ENCODE data around the gene PRKCA. TPM values are rescaled to one million over a fixed set of nuclear protein-coding genes. Genes with fewer than 3 reads are reported as not detected.
A peak's percentile ranks its signal among the peaks of the same experiment; 100 is the strongest.

PRKCA gene
- total and polyA plus RNA-seq, 4 experiments from 2014 or later = 1.1 to 107 (median 56.1) TPM

- peak overlapping the region; percentile 79 to 92 (median 84) for H3K4me3 Mint-ChIP-seq
- intact Hi-C loops (cut with micrococcal nuclease) = loop anchor here (1.0 to 5.0 kb wide), 3 partner anchors 27 to 68 kb away; no protein-coding TSS in a partner anchor
- POLR2A ChIA-PET (ENCODE audit: partially characterized antibody) = interaction anchor here (0.6 to 3.4 kb wide), 18 partner anchors 9 to 1133 kb away, joined by 3 to 31 read pairs (median 6); partner anchors contain the start of gene PRKCA
- peak overlapping the region in 1 of 2 donors; percentile 17 for H3K4me3 ChIP-seq (ENCODE audit: low read length in 2 of 2)
- CTCF ChIA-PET (ENCODE audit: partially characterized antibody) = interaction anchor here (1.2 to 1.3 kb wide), 2 partner anchors 14 to 17 kb away, joined by 3 to 4 read pairs; no protein-coding TSS in a partner anchor
- H3K27me3 ChIP-seq (ENCODE audit: insufficient read depth, low read length) = no peaks in the 10 kb centered on the region
- H3K4me1 ChIP-seq (ENCODE audit: insufficient read depth, low read length) = peaks cover 92% of the 10 kb centered on the region
- peak; percentile 47 to 71 (median 69) for DNase-seq
- peaks cover 57 to 91% (median 70%) of the 10 kb centered on the region in 4 donors for H3K4me1 Mint-ChIP-seq
- H3K27ac ChIP-seq (ENCODE audit: low read depth, low read length) = peak overlapping the region; percentile 51
- H3K9me3 ChIP-seq (ENCODE audit: control insufficient read depth in 1 of 2, low read length in 2 of 2) = no peaks in the 10 kb centered on the region
- no peaks in the 10 kb centered on the region for H3K36me3 ChIP-seq (ENCODE audit: insufficient read depth, low read length)
- H3K27ac Mint-ChIP-seq = peak overlapping the region; percentile 86 to 97 (median 93)
- no peaks in the 10 kb centered on the region for H3K27me3 Mint-ChIP-seq
- peaks cover 0 to 4% (median 0%) of the 10 kb centered on the region in 8 donors for H3K9me3 Mint-ChIP-seq
- peaks cover 0 to 10% of the 10 kb centered on the region in 2 donors for H3K36me3 Mint-ChIP-seq
These were observed 28.8 kb downstream of the PRKCA start for GRCh38 chr17:66331038-66331816.

- POLR2A ChIA-PET (ENCODE audit: partially characterized antibody) = interaction anchor here (1.1 kb wide), 1 partner anchor 91 kb away, joined by 3 read pairs; no protein-coding TSS in a partner anchor
- Mint-ChIP-seq H3K4me1 (peaks cover 53 to 90% (median 69%) of the 10 kb centered on the region in 4 donors), H3K36me3 (peaks cover 2 to 13% of the 10 kb centered on the region in 2 donors)
These were observed 33.4 kb downstream of the PRKCA start for GRCh38 chr17:66335797-66336196.

GRCh38 chr17:66337268-66337667, 34.9 kb downstream of the PRKCA start:
- POLR2A ChIA-PET (ENCODE audit: partially characterized antibody) = no interaction called here
- H3K9me3 ChIP-seq (ENCODE audit: control insufficient read depth in 1 of 2, low read length in 2 of 2) = no peaks in the 10 kb centered on the region
- Mint-ChIP-seq H3K4me3 (peak overlapping the region in 1 of 8 donors; percentile 2), H3K27me3 (no peaks in the 10 kb centered on the region), H3K27ac (peak overlapping the region in 3 of 7 donors; percentile 22 to 63 (median 30)), H3K9me3 (no peaks in the 10 kb centered on the region), H3K36me3 (peaks cover 4 to 13% of the 10 kb centered on the region in 2 donors), H3K4me1 (peaks cover 48 to 87% (median 65%) of the 10 kb centered on the region in 4 donors)
- H3K4me3 ChIP-seq (ENCODE audit: low read length in 2 of 2) = no peak overlapping the region
- H3K36me3 ChIP-seq (ENCODE audit: insufficient read depth, low read length) = no peaks in the 10 kb centered on the region
- DNase-seq = no peak
- intact Hi-C loops (cut with micrococcal nuclease) = no loop called here
- H3K4me1 ChIP-seq (ENCODE audit: insufficient read depth, low read length) = peaks cover 70% of the 10 kb centered on the region
- CTCF ChIA-PET (ENCODE audit: partially characterized antibody) = no interaction called here
- no peaks in the 10 kb centered on the region for H3K27me3 ChIP-seq (ENCODE audit: insufficient read depth, low read length)
- H3K27ac ChIP-seq (ENCODE audit: low read depth, low read length) = no peak overlapping the region

More at GRCh38 chr17:66335797-66336196, 33.4 kb downstream of the PRKCA start:
- Histone ChIP-seq H3K4me1 (ENCODE audit: insufficient read depth, low read length) (peaks cover 80% of the 10 kb centered on the region), H3K4me3 (ENCODE audit: low read length in 2 of 2) (no peak overlapping the region), H3K27me3 (ENCODE audit: insufficient read depth, low read length) (no peaks in the 10 kb centered on the region), H3K9me3 (ENCODE audit: control insufficient read depth in 1 of 2, low read length in 2 of 2) (no peaks in the 10 kb centered on the region), H3K36me3 (ENCODE audit: insufficient read depth, low read length) (no peaks in the 10 kb centered on the region), H3K27ac (ENCODE audit: low read depth, low read length) (no peak overlapping the region)
- Mint-ChIP-seq H3K27me3 (no peaks in the 10 kb centered on the region), H3K4me3 (peak overlapping the region in 2 of 8 donors; percentile 31 to 52), H3K9me3 (no peaks in the 10 kb centered on the region), H3K27ac (peak overlapping the region; percentile 7 to 68 (median 35))
- intact Hi-C loops (cut with micrococcal nuclease) = no loop called here
- CTCF ChIA-PET (ENCODE audit: partially characterized antibody) = no interaction called here
- DNase-seq = no peak

GRCh38 chr17:66337866-66338485, 35.6 kb downstream of the PRKCA start:
- no peaks in the 10 kb centered on the region for H3K27me3 Mint-ChIP-seq
- Histone ChIP-seq H3K36me3 (ENCODE audit: insufficient read depth, low read length) (no peaks in the 10 kb centered on the region), H3K9me3 (ENCODE audit: control insufficient read depth in 1 of 2, low read length in 2 of 2) (no peaks in the 10 kb centered on the region), H3K4me3 (ENCODE audit: low read length in 2 of 2) (no peak overlapping the region), H3K27ac (ENCODE audit: low read depth, low read length) (no peak overlapping the region), H3K27me3 (ENCODE audit: insufficient read depth, low read length) (no peaks in the 10 kb centered on the region), H3K4me1 (ENCODE audit: insufficient read depth, low read length) (peaks cover 67% of the 10 kb centered on the region)
- intact Hi-C loops (cut with micrococcal nuclease) = no loop called here
- peak overlapping the region in 4 of 7 donors; percentile 9 to 82 (median 28) for H3K27ac Mint-ChIP-seq
- ChIA-PET CTCF (ENCODE audit: partially characterized antibody) (interaction anchor here (0.7 kb wide), 1 partner anchor 109 kb away, joined by 3 read pairs; no protein-coding TSS in a partner anchor), POLR2A (ENCODE audit: partially characterized antibody) (no interaction called here)
- H3K9me3 Mint-ChIP-seq = no peaks in the 10 kb centered on the region
- H3K4me3 Mint-ChIP-seq = peak overlapping the region in 2 of 8 donors; percentile 19 to 43
- peaks cover 49 to 83% (median 65%) of the 10 kb centered on the region in 4 donors for H3K4me1 Mint-ChIP-seq
- DNase-seq = no peak
- H3K36me3 Mint-ChIP-seq = peaks cover 4 to 14% of the 10 kb centered on the region in 2 donors

- no peaks in the 10 kb centered on the region for H3K9me3 ChIP-seq (ENCODE audit: control insufficient read depth in 1 of 2, low read length in 2 of 2)
- Mint-ChIP-seq H3K27me3 (no peaks in the 10 kb centered on the region), H3K4me1 (peaks cover 51 to 82% (median 66%) of the 10 kb centered on the region in 4 donors), H3K27ac (peak overlapping the region in 1 of 7 donors; percentile 59), H3K4me3 (peak overlapping the region in 3 of 8 donors; percentile 7 to 79 (median 74)), H3K9me3 (no peaks in the 10 kb centered on the region), H3K36me3 (peaks cover 4 to 19% of the 10 kb centered on the region in 2 donors)
- ChIA-PET CTCF (ENCODE audit: partially characterized antibody) (interaction anchor here (0.6 kb wide), 1 partner anchor 485 kb away, joined by 3 read pairs; no protein-coding TSS in a partner anchor), POLR2A (ENCODE audit: partially characterized antibody) (interaction anchor here (0.7 to 2.1 kb wide), 4 partner anchors 8 to 38 kb away, joined by 3 to 9 read pairs (median 4); no protein-coding TSS in a partner anchor)
- no peaks in the 10 kb centered on the region for H3K36me3 ChIP-seq (ENCODE audit: insufficient read depth, low read length)
- no peak overlapping the region for H3K4me3 ChIP-seq (ENCODE audit: low read length in 2 of 2)
- DNase-seq = no peak
- H3K27ac ChIP-seq (ENCODE audit: low read depth, low read length) = no peak overlapping the region
- intact Hi-C loops (cut with micrococcal nuclease) = no loop called here
- H3K4me1 ChIP-seq (ENCODE audit: insufficient read depth, low read length) = peaks cover 65% of the 10 kb centered on the region
- H3K27me3 ChIP-seq (ENCODE audit: insufficient read depth, low read length) = no peaks in the 10 kb centered on the region
These were observed 36.5 kb downstream of the PRKCA start for GRCh38 chr17:66338937-66339336.

GRCh38 chr17:66339561-66339960, 37.1 kb downstream of the PRKCA start:
- POLR2A ChIA-PET (ENCODE audit: partially characterized antibody) = interaction anchor here (0.7 to 2.1 kb wide), 4 partner anchors 9 to 39 kb away, joined by 3 to 9 read pairs (median 4); no protein-coding TSS in a partner anchor
- Histone ChIP-seq H3K27me3 (ENCODE audit: insufficient read depth, low read length) (no peaks in the 10 kb centered on the region), H3K9me3 (ENCODE audit: control insufficient read depth in 1 of 2, low read length in 2 of 2) (no peaks in the 10 kb centered on the region), H3K4me3 (ENCODE audit: low read length in 2 of 2) (no peak overlapping the region), H3K4me1 (ENCODE audit: insufficient read depth, low read length) (peaks cover 60% of the 10 kb centered on the region), H3K36me3 (ENCODE audit: insufficient read depth, low read length) (no peaks in the 10 kb centered on the region), H3K27ac (ENCODE audit: low read depth, low read length) (no peak overlapping the region)
- CTCF ChIA-PET (ENCODE audit: partially characterized antibody) = no interaction called here
- Mint-ChIP-seq H3K9me3 (no peaks in the 10 kb centered on the region), H3K27ac (peak overlapping the region in 4 of 7 donors; percentile 53 to 76 (median 62)), H3K27me3 (no peaks in the 10 kb centered on the region), H3K36me3 (peaks cover 4 to 19% of the 10 kb centered on the region in 2 donors), H3K4me1 (peaks cover 47 to 75% (median 61%) of the 10 kb centered on the region in 4 donors), H3K4me3 (peak overlapping the region in 7 of 8 donors; percentile 19 to 79 (median 63))
- DNase-seq = no peak
- intact Hi-C loops (cut with micrococcal nuclease) = no loop called here

Measured in CD4-positive, alpha-beta memory T cell (primary cell).